Activated CD8-positive, alpha-beta memory T cell treated with anti-CD3 and anti-CD28 coated beads for 36 hours (primary cell): Measurements from ENCODE around the gene TTC34. TPM values are rescaled to one million over a fixed set of nuclear protein-coding genes. Genes with fewer than 3 reads are reported as not detected.
"Not testable (repeated sequence)": the region's sequence is repeated elsewhere in the genome, so short reads cannot be mapped to it uniquely, and the experiment has no call there.

Experiments used
- CTCF ChIA-PET: fragments of 350-600 bp; sonication (Branson Sonifier 250); formaldehyde crosslinking; loops from one replicate; lab custom pipeline; 2021; ENCODE audit warnings: antibody characterized with exemption; lab: Charles Lee
- POLR2A ChIA-PET: fragments of 350-600 bp; sonication (Branson Sonifier 250); formaldehyde crosslinking; loops from one replicate; lab custom pipeline; 2021; ENCODE audit warnings: antibody characterized with exemption; lab: Charles Lee
- total RNA-seq, 2 experiments: library from RNA; stranded (reverse); gene quantifications; one replicate each; pipeline ENCODE4 v1.2.3, GENCODE V29; 2021

TTC34 gene
- total RNA-seq, 2 experiments from 2014 or later, result 1.0 to 1.1 TPM

DNA sequence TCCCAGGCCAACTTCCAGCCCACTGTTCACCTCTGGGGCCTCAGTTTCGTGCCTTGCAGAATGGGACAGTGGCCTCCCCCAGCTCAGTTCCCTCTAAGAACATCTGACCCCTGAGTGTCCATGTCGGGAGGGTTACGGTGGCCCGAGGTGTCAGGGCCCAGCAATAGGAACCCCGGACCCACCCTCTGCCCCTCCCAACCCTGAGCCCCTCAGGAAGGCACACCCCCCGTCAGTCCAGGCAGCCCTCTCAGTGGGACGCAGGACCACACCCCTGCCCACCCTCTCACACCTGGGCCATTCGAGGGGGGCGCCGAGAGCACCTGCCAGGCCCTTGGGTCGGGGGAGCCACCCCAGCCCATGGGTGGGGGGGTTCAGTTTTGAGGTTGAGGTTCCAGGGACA is 447 bp downstream of the TTC34 start:
- CTCF ChIA-PET, result interaction anchor here (0.6 kb wide), 1 partner anchor 612 kb away, joined by 3 read pairs; no protein-coding TSS in a partner anchor

DNA sequence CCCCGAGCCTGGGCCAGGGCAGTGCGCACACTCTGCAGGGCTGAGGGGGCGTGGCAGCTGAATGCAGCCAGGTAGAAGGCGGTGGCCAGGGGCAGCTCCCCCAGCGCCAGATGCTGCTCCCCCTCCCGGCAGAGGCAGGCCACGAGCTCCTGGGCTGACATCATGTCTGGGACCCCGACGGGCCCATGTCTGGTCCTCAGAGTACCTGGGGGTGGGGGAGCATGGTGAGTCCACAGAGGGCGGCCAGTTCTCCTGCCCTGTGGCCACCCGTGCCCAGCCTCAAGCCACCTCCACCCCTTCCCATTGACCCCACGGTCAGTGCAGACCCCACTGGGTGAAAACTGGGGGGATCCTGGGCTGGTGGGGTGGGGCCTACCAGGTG is 838 bp downstream of the TTC34 start:
- ChIA-PET CTCF (interaction anchor here (0.6 kb wide), 1 partner anchor 612 kb away, joined by 3 read pairs; no protein-coding TSS in a partner anchor), POLR2A (no interaction called here)

More for the DNA sequence above, 447 bp downstream of the TTC34 start:
- POLR2A ChIA-PET, result no interaction called here

DNA sequence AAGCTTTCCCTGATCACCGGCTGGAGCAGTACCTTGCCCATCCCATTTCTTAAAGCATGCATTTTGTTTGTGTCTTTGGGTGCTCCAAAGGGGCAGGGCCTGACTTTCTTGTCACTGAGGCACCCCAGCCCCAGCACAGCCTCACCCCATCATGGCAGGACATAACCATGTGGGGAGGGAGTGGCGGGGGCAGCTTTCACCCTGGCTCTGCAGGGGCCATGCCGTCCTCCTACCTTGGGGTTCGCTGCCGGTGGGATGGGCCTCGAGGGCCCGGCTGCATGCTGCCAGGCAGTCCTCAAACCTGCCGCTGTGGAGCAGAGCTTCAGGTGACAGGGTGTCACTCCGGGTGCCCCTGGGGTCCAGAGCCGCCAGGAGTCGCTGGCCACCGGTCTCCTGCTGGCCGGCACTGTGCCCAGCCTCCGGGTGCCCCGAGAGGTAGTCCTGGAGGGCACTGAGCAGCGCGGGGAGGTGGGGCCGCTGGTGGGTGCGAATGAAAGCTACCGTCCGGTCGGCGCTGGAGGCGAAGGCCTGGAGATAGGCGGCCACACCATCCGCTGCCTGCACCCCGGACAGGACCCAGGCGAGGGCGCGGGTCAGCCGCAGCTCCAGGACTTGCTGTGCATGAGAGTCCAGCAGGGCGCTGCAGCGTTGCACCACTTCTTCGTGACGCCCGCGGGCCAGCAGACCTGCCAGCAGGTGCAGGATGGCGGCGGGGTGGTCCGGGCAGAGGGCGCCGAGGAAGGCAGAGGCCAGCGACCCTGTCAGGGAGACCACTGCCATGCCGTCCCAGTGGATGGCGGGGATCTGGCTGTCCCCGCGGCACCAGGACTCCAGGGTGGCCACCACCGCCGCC is 1.5 kb downstream of the TTC34 start:
- POLR2A ChIA-PET, result no interaction called here
- CTCF ChIA-PET, result interaction anchor here (0.6 kb wide), 1 partner anchor 611 kb away, joined by 3 read pairs; no protein-coding TSS in a partner anchor

DNA sequence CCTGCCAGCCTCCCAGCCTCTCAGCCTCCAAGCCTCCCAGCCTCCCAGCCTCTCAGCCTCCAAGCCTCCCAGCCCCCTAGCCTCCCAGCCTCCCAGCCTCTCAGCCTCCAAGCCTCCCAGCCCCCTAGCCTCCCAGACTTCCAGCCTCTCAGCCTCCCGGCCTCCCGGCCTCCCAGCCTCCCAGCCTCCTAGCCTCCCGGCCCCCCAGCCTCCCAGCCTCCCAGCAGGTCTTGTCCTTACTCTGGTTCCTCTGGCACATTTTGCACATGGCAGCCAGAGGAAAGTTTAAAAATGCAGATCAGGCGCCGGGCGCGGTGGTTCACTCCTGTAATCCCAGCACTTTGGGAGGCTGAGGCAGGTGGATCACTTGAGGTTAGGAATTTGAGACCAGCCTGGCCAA is 2.5 kb downstream of the TTC34 start:
- CTCF ChIA-PET, POLR2A ChIA-PET: not testable (repeated sequence)

DNA sequence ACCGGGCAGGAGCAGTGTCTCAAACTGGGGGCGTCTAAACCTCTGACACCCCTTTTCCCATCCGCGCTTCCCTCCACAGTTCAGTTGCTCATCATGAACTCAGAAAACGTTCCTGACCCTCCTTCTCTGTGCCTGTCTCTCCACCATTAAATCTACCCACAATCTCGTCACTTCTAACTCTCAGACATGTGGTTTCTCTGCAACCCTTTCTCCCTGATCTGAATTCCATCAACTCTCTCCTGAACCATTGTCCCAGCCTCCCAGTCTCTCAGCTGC is 3.8 kb downstream of the TTC34 start:
- POLR2A ChIA-PET, result no interaction called here
- CTCF ChIA-PET, result no interaction called here

DNA sequence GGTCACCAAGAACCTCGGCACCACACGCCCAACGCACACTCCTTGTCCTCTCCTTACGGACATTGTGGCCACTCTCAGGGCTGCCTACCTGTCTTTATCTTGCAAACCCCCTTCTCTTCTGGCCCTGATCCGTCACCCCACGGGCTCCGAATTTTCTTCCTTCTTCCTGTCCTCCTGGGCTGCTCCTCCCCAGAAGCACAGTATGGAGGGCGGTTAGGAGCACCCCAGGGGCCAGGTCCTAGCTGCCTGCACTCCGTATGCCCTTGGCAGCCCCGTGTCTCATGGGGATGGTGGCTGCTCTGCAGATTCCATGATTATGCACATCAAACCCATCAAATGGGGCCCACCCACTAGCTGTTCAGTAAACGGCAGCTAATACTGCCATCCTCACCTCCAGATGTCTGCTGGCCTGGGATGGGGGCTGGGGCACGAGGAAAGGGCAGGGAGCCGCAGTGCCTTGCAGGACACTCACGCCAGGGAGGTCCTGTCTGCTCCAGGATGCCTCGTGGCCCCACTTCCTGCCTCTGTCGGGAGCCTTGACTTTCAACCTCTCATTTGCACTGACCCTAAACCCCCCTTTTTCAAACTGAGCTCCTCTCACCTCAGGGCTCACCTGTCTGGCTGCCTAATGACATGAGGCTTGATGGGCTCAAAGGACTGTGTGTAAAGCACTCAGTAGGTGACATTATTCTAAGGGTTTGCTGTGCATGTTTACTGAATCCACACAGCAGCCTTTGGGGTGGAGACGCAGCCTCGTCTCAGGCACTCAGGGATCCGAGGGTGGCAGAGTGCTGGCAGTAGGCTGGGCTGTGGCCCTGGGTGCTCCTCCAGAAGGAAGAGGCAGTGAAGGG is 4.4 kb downstream of the TTC34 start:
- ChIA-PET POLR2A (no interaction called here), CTCF (no interaction called here)

DNA sequence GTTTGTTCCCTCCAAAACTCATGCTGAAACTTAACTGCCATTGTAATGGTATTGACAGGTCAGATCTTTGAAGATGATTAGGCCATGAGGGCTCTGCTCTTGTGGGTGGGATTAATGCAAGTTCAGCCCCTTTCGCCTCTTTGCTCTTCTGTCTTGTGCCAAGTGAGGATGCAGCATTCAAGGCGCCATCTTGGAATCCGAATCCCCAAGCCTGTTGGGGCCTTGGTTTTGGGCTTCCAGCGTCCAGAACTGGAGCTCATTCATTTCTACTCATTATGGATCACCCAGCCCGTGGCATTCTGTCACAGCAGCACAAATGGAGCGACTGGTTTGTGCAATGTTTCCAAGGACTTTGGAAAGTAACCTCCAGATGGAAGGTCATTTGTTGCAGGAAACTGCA is 5.6 kb downstream of the TTC34 start:
- ChIA-PET POLR2A (no interaction called here), CTCF (no interaction called here)

DNA sequence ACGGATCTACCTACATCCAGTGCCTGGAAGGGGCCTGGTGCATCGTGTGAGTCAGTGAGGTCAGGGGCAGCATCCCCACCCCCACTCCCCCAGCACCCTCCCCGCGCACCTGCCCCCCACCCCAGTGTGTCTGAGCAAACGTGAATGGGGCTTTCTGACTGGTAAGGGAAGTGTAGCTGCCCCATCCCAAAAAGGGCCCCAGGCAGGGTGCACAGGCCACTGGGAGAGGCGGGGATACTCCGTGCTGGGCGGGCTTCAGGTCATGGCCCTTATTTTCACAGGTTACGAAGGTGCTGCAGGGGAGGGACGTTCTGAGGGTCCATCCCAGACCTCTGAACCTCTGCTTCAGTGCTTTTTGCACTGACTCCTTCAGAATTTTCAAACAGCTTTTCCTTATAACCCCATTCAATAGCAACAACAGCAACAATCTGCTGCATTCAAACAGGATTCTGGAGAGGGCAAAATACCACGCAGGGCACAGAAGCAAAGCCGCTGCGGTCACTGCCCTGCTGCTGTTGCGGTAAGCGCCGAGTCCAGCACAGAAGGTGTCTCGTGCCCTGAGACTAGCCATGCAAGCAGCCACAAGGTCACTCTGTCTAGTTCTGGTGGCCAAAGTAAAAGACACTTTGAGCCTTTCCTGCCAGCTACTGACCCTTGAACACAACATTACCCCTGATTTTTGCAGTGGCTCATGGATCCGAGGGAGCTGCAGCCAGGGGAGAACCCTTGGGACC is 10.3 kb downstream of the TTC34 start:
- POLR2A ChIA-PET, result no interaction called here

DNA sequence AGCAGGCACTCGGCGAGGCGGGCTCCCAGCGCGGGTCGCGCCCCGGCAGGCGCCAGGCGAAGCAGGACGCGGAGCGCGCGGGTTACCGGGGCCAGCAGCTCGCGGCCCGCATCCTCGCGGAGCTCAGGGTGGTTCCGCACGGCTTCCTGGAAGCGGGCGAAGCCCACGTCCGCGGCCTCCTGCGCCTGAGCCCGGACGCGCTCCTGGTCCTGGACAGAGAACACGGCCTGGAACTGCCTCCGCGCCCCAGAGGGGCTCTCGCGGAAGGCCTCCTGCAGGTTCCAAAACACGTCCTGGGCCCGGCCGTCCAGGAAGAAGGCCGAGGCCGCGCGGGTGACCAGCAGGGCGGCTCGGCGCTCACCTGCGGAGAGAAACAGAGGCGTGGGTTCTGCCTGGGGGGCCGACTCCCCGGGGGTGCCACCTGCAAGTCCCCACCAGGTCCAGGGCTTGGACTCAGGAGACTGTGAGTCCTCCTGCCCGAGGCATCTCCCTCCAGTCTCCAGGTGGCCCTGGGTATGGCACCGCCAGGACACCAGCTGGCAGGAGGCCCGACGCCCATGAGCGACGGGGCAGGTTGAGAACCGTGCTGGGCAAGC is 11.4 kb downstream of the TTC34 start:
- ChIA-PET POLR2A (no interaction called here), CTCF (no interaction called here)

More for the DNA sequence above, 10.3 kb downstream of the TTC34 start:
- CTCF ChIA-PET, result interaction anchor here (0.6 to 1.0 kb wide), 2 partner anchors 235 to 977 kb away, joined by 3 read pairs; partner anchors contain the start of gene TNFRSF14

DNA sequence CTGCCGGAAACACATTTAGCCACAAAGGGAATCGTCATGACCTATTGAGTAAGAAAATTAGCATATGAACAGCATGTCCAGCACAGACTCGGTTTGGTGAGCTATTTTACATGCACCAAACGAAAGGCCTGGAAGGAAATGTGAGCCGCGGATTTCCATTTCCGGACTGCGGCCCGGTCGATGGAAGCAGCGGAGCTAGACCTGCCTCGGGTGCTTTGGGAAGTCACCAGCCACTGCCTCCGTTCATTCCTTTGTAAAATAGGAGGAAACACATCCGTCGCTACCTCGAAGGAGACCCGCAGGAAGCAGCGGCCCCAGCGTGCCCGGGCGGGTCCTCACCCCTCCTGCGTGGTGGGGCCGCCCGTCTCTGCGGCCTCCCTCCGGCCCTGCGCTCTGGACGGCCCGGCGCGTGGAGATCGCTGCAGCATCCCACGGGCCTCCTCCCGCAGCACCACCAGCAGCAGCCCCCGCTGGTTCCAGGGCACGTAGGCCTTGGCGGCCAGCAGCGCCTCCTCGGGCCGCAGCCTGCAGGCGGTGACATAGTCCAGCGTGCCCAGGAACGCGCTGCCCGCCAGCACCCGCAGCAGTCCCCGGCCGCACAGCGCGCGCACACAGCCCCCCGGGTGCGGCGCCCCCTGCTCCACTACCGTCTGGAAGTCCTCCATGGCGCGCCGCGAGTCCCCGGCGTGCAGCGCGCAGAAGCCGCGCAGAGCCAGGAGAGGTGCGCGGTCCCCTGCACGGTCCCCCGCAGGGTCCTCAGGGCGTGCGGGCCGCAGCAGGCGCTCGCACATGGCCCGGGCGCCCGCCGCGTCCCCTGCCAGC is 12.1 kb downstream of the TTC34 start:
- POLR2A ChIA-PET, result no interaction called here
- CTCF ChIA-PET, result no interaction called here

DNA sequence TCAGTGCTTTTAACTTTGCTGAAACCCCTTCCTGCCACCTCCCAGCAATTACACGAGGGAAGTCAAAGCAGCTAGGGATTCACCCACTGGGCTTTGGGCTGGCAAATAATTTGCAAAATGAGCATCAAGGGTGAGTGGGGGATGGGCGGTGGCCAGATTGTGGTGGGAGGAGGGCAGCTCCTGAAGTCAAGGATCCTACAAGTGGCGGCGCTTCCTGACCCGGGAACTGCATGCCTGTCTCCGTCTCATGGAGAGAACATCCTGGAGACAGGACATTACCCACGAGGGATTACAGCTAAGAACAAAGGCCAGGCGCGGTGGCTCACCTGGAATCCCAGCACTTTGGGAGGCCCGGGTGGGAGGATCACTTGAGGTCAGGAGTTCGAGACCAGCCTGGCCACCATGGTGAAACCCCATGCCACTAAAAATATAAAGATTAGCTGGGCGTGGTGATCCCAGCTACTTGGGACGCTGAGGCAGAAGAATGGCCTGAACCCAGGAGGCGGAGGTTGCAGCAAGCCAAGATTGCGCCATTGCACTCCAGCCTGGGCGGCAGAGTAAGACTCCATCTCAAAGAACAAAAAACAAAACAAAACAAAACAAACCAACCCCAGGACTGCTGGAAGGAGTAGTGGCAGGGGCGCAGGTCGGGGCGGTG is 12.9 kb downstream of the TTC34 start:
- CTCF ChIA-PET, result no interaction called here
- POLR2A ChIA-PET, result no interaction called here

DNA sequence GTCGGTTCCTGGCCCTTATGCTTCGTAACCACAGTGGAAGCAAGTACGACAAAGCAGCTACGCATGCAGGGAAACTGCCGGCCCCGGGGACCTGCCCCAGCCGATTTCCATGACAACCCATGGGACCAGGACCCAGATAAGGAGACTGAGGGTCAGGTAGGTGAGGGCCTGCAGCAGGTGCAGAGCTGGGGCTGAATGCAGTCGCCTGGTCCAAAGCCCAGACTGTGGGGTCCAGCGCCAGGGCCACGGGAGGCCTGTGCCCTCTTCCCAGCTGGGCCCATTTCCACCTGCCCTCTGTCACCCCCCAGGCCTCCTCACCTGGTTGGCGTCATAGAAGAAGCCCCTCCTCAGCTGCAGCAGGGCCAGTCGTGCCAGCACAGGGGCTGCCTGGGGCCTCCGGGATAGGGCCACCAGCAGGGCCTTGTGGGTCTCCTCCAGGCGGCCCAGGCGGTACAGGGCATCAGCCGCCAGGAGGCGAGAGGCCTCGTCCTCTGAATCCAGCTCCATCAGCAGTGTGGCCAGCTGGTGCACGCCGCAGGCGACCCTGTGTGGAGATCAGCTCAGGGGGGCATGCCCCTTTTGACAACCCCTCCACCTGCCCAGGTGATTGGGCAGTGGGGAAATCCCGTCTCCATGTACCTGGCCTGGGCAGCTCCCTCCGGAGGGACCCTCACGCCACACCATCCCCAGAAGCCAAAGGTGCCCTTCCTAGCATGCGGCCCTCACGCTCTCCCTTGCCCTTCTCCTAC is 14.2 kb downstream of the TTC34 start:
- CTCF ChIA-PET, result interaction anchor here (1.1 to 1.8 kb wide), 3 partner anchors 8 to 239 kb away, joined by 3 to 7 read pairs (median 5); no protein-coding TSS in a partner anchor
- POLR2A ChIA-PET, result no interaction called here

DNA sequence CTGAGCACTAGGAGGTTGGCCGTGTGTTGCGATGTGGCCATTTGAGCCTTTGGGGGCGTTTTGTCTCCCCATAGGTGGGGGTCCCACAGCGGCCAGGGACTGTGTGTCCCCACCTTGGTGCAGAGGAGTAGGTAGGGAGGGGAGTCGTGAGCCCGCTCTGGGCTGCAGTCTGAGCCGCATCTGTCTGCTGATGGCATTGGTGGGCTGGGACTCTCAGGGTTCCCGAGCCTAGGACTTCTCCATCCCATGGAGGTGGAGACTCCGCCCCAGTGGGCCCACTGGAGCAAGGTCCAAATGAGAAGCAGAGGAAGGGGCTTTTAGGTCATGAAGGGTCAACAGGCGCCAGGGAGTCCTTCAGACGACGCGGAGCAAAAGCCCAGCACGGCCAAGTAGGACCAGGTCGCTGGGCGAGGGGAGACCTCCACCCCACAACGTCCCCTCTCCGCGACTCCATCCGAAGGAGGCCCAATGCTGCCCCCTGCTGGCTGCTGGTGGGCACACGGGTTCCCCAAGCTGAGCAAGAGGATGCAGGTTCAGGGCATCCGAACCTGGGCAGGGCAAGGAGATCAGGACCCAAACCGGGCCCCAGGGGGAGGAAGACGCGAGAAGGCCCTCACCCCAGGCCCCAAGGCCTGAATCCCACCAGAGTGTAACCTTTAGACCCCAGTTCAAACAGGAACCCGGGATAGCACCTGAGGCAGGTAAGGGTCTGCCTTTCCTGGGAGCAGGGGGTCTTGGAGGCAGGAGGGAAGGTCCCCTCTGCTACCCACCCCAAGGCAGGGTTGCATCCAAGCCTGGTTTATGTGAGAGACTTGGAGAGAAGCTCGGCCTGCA is 14.9 kb downstream of the TTC34 start:
- POLR2A ChIA-PET, result no interaction called here
- CTCF ChIA-PET, result interaction anchor here (0.6 to 1.8 kb wide), 4 partner anchors 9 to 238 kb away, joined by 3 to 7 read pairs (median 4); no protein-coding TSS in a partner anchor

DNA sequence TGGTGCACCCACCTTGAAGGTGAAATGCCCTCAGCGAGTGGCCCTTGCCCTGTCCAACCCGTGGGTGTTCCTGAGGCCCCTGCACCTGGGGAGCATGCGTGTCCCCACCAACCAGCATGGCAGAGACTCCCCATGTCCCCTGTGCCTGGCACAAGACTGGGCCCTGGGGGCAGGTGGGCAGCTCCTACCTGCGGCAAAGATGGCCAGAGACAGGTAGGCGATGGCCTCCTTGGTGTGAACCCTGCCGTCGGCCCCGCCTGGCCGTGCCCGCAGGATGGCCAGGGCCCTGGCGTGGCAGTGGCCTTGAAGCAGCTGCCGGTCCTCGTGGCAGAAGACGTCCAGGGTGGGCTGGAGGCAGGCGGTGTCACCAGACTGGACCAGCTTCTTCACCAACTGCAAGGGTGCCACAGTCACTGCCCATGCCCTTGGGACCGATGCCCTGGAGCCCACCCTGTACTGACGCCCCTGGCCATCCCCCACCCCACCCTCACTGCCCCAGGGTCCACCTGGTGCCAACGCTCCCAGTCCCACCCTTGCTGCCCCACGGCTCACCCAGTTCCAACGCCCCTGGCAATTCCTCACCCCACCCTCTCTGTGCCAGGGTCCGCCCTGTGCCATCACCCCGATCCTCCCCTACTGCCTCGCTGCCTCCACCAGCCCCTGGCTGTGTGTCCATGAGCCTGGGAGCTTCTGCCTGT is 15.7 kb downstream of the TTC34 start:
- ChIA-PET POLR2A (no interaction called here), CTCF (interaction anchor here (0.6 to 1.8 kb wide), 3 partner anchors 18 to 371 kb away, joined by 4 to 7 read pairs (median 4); no protein-coding TSS in a partner anchor)

DNA sequence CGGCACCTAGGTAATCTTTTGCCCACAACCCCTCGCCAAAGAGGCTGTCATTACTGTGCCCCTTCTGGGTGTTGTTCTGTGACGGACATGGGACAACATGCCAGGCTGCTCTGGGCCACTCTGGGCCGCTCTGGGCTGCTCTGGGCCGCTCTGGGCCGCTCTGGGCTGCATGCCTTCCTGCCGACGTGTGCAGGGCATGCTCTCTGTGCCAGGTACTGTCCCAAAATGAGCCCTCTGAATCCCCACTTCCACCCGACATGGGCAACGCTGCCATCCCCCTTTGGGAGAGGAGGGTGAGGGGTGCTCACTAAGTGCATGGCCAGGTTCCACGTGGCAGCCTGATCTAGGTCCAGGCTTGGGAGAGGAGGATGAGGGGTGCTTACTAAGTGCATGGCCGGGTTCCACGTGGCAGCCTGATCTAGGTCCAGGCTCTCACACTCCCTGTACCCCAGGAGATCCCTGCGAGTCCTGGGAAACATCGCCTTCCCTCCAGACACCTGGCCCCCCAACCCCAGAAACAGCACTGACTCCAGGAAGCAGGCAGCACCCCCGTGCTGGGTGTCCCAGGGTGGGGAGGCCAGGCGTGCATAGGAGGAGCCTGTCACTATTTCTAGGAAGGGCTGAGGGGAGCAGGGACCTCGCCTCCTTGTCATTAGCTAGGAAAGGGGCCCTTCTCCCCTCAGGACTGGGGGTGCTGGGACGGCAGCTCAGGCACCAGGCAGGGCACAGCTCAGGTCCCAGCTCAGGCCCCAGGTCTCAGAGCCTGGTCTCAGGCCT is 16.5 kb downstream of the TTC34 start:
- ChIA-PET POLR2A (no interaction called here), CTCF (interaction anchor here (1.8 kb wide), 1 partner anchor 370 kb away, joined by 4 read pairs; no protein-coding TSS in a partner anchor)
